ELF-1 (cell line): ENCODE measurements around the gene SHISA5.
"Not testable (repeated sequence)": the region's sequence is repeated elsewhere in the genome, so short reads cannot be mapped to it uniquely, and the experiment has no call there.

Experiments used
- DNase-seq: peaks from one replicate; pipeline ENCODE4 v3.0.0-alpha.2; 2016; ENCODE audit warnings: low read depth, low spot score

SHISA5 gene

GRCh38 chr3:48504051-48504946 is at the start of gene SHISA5:
SHISA5 (minus strand) TSS chr3:48504174; CDS start chr3:48504094, 80 bp downstream.
- peak; percentile 48 for DNase-seq

- no peak for DNase-seq
These were observed 49.4 kb upstream of the SHISA5 start for GRCh38 chr3:48553361-48553760.

DNA sequence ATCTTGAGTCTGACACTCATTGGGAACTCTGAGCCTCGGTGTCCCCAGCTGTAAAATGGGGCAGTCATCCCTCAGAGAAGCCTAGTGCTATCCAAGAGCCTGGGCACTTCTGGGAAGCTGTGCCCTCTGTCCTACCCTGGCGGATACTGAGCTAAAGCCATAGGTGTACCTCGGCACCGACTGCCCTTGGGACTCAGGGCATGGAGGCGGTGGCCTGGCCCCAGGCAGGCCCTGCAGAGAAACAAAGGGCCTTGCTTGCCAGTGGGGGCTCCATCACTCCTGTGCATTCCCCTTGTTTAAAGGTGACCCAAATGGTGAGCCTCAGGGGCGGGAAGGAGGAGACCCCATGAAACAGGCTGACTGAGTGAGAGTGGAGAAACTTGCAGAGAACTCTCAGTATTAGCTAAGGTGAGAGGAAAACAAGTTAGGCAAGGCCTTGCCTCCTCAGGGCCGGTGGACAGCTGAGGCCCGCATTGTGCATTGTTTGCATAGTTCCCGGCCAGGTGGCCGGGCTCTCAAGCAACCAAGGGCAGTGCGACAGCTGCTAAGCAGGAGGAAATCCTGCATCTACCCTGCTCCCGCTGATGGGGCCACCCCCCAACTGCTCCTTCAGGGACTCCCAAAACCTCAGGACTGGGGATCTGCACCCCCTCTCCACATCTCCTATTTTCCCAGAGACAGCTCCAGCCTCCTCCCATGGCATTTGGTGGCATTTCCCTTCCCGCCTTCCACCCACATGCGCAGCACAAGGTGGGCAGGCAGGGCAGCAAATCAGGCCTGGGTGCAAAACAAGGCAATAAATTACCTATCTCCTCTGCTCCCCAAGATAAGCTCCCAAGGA is 48.4 kb upstream of the SHISA5 start:
- peak; percentile 60 for DNase-seq

GRCh38 chr3:48551651-48552050 is 47.7 kb upstream of the SHISA5 start:
- DNase-seq: not testable (repeated sequence)

DNA sequence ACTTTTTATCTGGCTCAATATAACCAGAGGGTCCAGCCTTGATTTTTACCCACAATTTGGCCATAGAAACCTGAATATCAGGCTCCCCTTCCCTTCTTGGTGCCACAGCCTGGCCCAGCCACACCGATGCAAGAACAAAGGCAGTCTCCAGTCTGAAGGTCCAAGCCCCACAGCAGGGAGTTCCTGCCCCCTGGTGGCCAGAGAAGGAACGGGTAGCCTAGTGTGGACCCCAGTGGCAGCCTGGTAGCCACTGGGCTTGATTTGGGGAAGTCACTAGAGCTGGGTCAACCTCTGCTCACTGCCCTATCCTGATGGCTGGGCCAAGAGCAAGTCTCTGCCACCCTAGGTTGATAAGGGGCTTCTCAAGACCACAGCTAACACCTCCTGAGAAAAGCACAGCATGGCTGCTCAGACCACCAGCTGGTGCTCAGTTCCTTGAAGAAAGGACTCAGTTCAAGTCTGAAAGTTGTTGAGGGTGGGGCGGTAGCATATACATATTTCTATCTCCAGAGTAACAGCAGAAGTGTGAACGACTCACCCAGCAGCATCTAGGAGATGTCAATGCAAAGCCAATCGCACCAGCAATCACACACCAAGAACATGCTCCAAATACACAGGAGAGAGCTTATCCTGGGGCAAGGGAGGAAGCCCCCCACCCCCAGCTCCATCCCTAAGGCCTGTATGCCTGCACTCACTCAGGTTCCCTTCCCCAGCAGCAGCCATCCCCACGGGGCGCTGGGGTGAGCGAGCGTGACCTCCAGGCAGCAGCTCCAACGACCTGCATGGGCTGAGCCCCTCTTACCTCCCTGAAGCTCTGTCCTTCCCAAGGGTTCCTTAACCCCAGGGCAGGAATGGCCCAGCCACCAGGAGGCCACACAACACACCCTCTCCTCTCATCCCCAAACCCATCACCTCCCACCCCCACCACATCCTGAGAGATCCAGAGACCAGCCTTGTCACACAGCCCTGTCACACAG is 45.0 kb upstream of the SHISA5 start:
- DNase-seq: peak; percentile 92

GRCh38 chr3:48548126-48548525 is 44.2 kb upstream of the SHISA5 start:
- no peak for DNase-seq

DNA sequence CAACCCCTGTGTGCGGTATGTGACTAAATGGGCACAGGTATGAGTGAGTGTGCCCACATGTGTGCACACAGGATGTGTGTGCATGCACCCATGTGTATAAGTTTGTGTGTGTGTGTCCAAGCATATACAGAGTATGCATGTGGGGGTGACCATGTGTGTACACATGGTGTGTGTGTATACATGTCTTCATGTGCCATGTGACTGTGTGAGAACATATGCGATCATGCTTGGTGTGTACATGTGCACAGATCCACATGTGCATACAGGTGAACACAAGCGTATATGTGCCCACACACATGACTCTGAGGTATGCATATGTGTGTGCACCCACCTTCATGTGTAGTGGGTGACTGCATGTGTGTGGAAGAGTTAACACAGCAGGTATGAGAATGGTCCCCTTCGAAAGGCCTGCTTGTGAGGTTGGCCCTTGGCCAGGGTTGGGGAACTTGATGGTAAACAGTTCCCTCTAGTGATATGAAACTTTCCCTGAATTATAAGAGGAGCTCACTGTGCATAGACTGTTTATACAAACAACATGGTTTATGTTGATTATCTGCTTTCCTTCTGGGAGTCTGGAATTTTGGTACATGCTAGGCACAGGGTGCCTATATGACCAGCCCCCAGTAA is 42.3 kb upstream of the SHISA5 start:
- DNase-seq: no peak

- DNase-seq: no peak
These were observed 40.2 kb upstream of the SHISA5 start for GRCh38 chr3:48544141-48544540.

DNA sequence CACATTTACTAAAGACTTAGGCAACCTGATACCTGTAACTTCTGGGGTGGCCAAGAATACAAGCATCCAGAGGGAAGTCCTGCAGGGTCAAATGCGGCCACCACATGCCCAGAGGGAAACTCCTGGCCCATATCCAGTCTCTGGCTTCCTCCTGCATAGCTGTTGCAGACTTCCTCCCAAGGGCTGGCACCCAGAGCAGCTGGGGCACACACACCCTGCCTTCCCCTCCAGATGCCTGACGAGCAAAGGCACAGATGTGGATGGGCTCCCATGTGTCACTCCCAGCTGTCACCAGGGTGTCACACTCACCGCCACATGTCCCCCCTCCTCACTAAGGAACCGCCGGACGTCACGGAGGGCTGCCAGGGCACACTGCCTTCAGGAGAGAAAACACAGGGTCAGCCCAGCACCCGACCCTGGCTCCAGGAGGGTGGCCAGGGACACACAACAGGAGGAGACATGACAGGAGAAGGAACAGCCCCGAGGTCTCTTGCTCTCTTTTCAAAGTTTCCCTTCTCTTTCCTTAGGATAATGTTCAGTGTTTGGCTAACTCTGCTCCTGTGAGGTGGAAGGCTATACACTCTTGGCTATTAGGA is 39.4 kb upstream of the SHISA5 start:
- no peak for DNase-seq

- no peak for DNase-seq
These were observed 34.5 kb upstream of the SHISA5 start for GRCh38 chr3:48538451-48538850.

DNA sequence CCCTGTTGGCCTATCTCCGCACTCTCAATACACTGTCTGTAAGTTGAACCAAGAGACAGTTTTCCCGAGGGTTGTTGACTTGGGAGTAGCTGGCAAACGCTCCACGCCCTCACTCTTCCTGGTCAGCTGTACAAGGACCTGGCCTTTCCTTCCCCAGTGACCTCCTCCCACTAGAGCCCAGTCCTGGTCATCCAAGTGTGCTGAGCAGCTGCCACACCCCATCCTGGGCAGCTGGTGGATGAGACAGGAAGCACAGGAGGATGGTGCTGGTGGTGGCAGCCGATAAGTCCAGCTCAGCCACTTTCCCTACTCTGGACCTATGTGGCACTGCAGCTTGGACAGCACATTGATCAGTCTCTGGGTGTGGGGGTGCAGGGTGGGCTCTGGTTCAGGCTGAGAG is 32.8 kb upstream of the SHISA5 start:
- DNase-seq: no peak

- DNase-seq: no peak
These were observed 32.1 kb upstream of the SHISA5 start for GRCh38 chr3:48536116-48536515.

DNA sequence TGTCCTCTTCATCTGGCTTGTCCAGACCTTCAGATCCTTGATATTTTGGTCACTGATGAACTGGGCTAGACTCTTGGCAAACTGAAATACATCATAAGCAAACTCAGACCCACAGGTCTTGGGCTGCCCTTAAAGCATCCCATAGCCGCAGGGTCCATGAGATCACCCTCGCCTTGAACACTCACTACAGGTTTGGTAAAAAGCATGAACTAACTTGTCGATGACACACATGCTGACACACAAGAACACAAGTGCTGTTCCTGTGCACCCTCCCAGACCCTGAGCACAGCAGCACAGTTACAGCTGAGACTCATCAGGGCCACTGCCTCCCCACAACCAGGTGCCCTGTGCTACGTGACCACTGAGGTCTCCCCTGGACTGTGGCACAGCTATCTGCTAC is 31.6 kb upstream of the SHISA5 start:
- DNase-seq: no peak

- no peak for DNase-seq
These were observed 29.0 kb upstream of the SHISA5 start for GRCh38 chr3:48532977-48533337.

GRCh38 chr3:48532271-48532976 is 28.4 kb upstream of the SHISA5 start:
- no peak for DNase-seq

DNA sequence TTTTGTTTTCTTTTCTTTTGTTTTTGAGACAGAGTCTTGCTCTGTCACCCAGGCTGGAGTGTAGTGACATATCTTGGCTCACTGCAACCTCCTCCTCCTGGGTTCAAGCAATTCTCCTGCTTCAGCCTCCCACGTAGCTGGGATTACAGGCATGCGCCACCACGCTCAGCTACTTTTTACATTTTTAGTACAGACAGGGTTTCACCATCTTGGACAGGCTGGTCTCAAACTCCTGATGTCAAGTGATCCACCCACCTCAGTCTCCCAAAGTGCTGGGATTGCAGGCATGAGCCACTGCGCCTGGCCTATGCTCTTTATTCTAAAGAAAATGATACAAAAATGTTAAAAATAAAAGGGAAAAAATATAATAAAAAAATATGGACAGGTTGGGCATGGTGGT is 26.7 kb upstream of the SHISA5 start:
- DNase-seq: not testable (repeated sequence)

DNA sequence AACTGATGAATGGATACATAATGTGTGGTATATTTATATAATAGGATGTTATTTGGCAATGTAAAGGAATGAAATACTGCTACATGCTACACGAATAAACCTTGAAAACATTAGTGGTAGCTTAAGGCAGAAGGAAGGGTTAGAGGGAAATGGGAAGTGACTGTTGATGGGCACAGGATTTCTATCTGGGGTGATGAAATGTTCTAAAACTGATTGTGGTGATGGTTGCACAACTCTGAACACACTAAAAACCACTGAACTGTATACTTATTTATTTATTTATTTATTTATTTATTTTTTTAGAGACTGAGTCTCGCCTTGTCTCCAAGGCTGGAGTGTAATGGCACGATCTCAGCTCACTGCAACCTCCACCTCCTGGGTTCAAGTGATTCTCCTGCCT is 24.8 kb upstream of the SHISA5 start:
- no peak for DNase-seq

DNA sequence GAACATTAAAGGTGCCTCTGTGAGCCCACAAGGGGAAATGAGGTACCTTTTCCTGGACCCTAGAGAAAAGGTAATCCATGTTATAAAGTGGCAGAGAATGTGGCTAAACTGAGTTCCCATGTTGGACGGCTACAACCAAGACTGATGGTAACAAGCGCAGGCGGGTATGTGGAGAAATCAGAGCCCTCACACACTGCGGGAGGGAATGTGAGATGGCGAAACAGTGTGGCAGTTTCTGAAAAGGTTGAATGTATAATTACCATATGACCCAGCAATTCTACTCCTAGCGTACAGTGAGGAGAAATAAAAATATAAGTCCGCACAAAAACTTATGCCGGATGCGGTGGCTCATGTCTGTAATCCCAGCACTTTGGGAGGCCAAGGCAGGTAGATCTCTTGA is 24.1 kb upstream of the SHISA5 start:
- no peak for DNase-seq

DNA sequence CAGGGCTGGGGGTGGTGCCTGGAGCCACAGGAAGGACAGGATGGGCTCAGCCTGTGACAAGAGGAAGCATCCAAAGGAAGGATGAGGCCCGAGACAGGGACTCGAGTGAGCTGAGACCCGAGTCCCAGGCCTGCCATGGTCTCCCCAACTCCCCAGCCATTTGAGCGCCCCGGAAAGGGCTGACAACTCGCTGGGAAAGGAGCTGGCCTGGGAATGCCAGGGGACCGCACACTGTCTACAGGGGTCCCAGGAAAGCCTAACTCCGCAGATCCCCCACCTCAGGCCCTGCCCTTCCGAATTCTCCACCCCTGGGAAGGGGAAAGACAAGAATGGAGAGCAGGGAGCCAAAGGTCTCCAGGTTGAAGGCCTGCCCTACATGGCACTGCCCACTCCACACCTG is 21.0 kb upstream of the SHISA5 start:
- DNase-seq: no peak

GRCh38 chr3:48521635-48522034 is 17.7 kb upstream of the SHISA5 start:
- no peak for DNase-seq
